K562 (cell line): ENCODE data around the gene PRR7. TPM values are rescaled to one million over a fixed set of nuclear protein-coding genes. Genes with fewer than 3 reads are reported as not detected.

Source experiments
- BDP1 ChIP-seq: IDR thresholded peaks from 3 replicates; pipeline ENCODE4 v1.6.1; 2011; ENCODE audit not compliant: insufficient read length, insufficient read depth
- BRF2 ChIP-seq: IDR thresholded peaks from 3 replicates; pipeline ENCODE4 v1.6.1; 2011; ENCODE audit warnings: borderline replicate concordance, mild to moderate bottlenecking; ENCODE audit not compliant: insufficient read length, insufficient read depth
- CHD1 ChIP-seq: fragments of 200-600 bp; sonication (generic); IDR thresholded peaks from one replicate; pipeline ENCODE4 v1.6.1; 2012; ENCODE audit warnings: mild to moderate bottlenecking, moderate library complexity, low read length, inconsistent platforms
- CREB1 ChIP-seq, 2 experiments: sonication (generic) in 1 of 2; formaldehyde crosslinking in 1 of 2; IDR thresholded peaks; 2 replicates each; pipeline versions ENCODE4 v1.6.1 to v1.8.0; 2012 to 2022; ENCODE audit warnings: inconsistent platforms in 1 of 2, mild to moderate bottlenecking in 1 of 2, missing genetic modification reagents in 1 of 2, moderate library complexity in 1 of 2
- FIP1L1 ChIP-seq: fragments of 200-400 bp; formaldehyde crosslinking; IDR thresholded peaks from 2 replicates; pipeline ENCODE4 v1.6.1; 2018; ENCODE audit warnings: mild to moderate bottlenecking, low read depth, low read length; ENCODE audit not compliant: poor library complexity, severe bottlenecking
- KAT2B ChIP-seq: IDR thresholded peaks from one replicate; pipeline ENCODE4 v1.6.1; 2012; ENCODE audit warnings: low read depth, mild to moderate bottlenecking, control low read depth, inconsistent platforms, low read length, moderate library complexity
- MCM7 ChIP-seq, 2 experiments: fragments of 450-650 bp; IDR thresholded peaks; 2 replicates each; pipeline ENCODE4 v1.6.1; 2016 to 2018
- MTF1 ChIP-seq: fragments of 250-450 bp; sonication (Bioruptor Pico); IDR thresholded peaks from 2 replicates; pipeline ENCODE4 v1.9.0; 2021; ENCODE audit warnings: moderate library complexity, mild to moderate bottlenecking, inconsistent platforms, borderline replicate concordance
- NR3C1 ChIP-seq: sonication (generic); formaldehyde crosslinking; IDR thresholded peaks from 2 replicates; pipeline ENCODE4 v1.8.1; 2022; ENCODE audit warnings: missing genetic modification reagents
- OTX1 ChIP-seq: fragments of 450-650 bp; formaldehyde crosslinking; IDR thresholded peaks from 2 replicates; pipeline ENCODE4 v1.4.0; 2022; ENCODE audit warnings: mild to moderate bottlenecking
- PML ChIP-seq: IDR thresholded peaks from 2 replicates; pipeline ENCODE4 v1.6.1; 2012; ENCODE audit warnings: low read length, inconsistent platforms
- PRMT5 ChIP-seq: sonication (generic); formaldehyde crosslinking; IDR thresholded peaks from 2 replicates; pipeline ENCODE4 v1.5.0; 2020; ENCODE audit warnings: missing genetic modification reagents
- RHOXF2B ChIP-seq: fragments of 250-450 bp; sonication (Bioruptor Pico); conservative IDR thresholded peaks from 2 replicates; pipeline ENCODE4 v1.5.1; 2021
- SAFB2 ChIP-seq: fragments of 200-400 bp; formaldehyde crosslinking; IDR thresholded peaks from 2 replicates; pipeline ENCODE4 v1.6.1; 2018; ENCODE audit warnings: borderline replicate concordance, low read length, low read depth, moderate library complexity; ENCODE audit not compliant: severe bottlenecking
- SRSF1 ChIP-seq: fragments of 200-400 bp; formaldehyde crosslinking; IDR thresholded peaks from 2 replicates; pipeline ENCODE4 v1.6.1; 2017; ENCODE audit warnings: mild to moderate bottlenecking, low read depth, low read length, moderate library complexity
- STAT5B ChIP-seq: fragments of 250-450 bp; sonication (Bioruptor Pico); IDR thresholded peaks from 2 replicates; pipeline ENCODE4 v1.8.0; 2021; ENCODE audit warnings: mild to moderate bottlenecking, inconsistent platforms
- TAL1 ChIP-seq: fragments of 450-650 bp; IDR thresholded peaks from 2 replicates; pipeline ENCODE4 v1.6.1; 2016; ENCODE audit warnings: mild to moderate bottlenecking
- U2AF1 ChIP-seq: fragments of 200-400 bp; formaldehyde crosslinking; optimal IDR thresholded peaks from 2 replicates; pipeline ENCODE3; 2017; ENCODE audit warnings: mild to moderate bottlenecking, low read depth, low read length, moderate library complexity
- XRCC3 ChIP-seq: fragments of 450-650 bp; IDR thresholded peaks from 2 replicates; pipeline ENCODE4 v1.6.1; 2017; ENCODE audit warnings: mild to moderate bottlenecking, moderate library complexity
- ZFP1 ChIP-seq: fragments of 450-650 bp; formaldehyde crosslinking; IDR thresholded peaks from 2 replicates; pipeline ENCODE4 v1.4.0; 2020; ENCODE audit warnings: mild to moderate bottlenecking, mixed read lengths
- ZNF277 ChIP-seq: fragments of 250-450 bp; sonication (Bioruptor Pico); IDR thresholded peaks from 2 replicates; pipeline ENCODE4 v1.8.0; 2022; ENCODE audit warnings: inconsistent platforms, mild to moderate bottlenecking, moderate library complexity, borderline replicate concordance
- ZNF347 ChIP-seq: fragments of 450-650 bp; formaldehyde crosslinking; IDR thresholded peaks from 2 replicates; pipeline ENCODE4 v1.4.0; 2020; ENCODE audit warnings: low read depth, mild to moderate bottlenecking, moderate library complexity
- ZNF586 ChIP-seq: fragments of 450-650 bp; formaldehyde crosslinking; conservative IDR thresholded peaks from 2 replicates; pipeline ENCODE4 v1.4.0; 2020; ENCODE audit warnings: mild to moderate bottlenecking, moderate library complexity
- polyA plus RNA-seq, 8 experiments: library from polyadenylated mRNA; depleted of rRNA in 4 of 8; stranded (reverse) in 5 of 8; unstranded in 3 of 8; fragments of >200 nt; fragmentation: Nextera tagmentation in 2 of 8; fragmentation: Illumina TruSeq in 1 of 8; extraction: Ambion mirVana in 2 of 8; extraction: Trizol in 1 of 8; gene quantifications; 2 replicates each; pipeline versions ENCODE4 v1.2.1 to v1.2.3, GENCODE V29; 2011 to 2014; ENCODE audit warnings: inconsistent platforms in 1 of 8, missing spikeins in 1 of 8
- total RNA-seq, 7 experiments: library from RNA; depleted of rRNA in 6 of 7; stranded (reverse); fragments of >200 nt in 6 of 7; fragmentation: Illumina TruSeq in 2 of 7; extraction: Trizol in 2 of 7; gene quantifications; 2 replicates each; pipeline versions ENCODE4 v1.2.1 to v1.2.3, GENCODE V29; 2011 to 2021; ENCODE audit warnings: low replicate concordance in 1 of 7
- TF ChIP-seq, protein P1 (sequence below): fragments of 200-800 bp; sonication (Bioruptor generic); IDR thresholded peaks from 2 replicates; pipeline ENCODE4 v1.6.1; 2017; ENCODE audit warnings: missing genetic modification characterization, missing compliant biosample characterization

Gene PRR7
- total and polyA plus RNA-seq, 9 of the 15 experiments (the other 6 are each of a cell fraction or from before 2014, with no cell fraction given) = 0.80 to 11.3 (median 10.4) TPM; not detected in 4

DNA sequence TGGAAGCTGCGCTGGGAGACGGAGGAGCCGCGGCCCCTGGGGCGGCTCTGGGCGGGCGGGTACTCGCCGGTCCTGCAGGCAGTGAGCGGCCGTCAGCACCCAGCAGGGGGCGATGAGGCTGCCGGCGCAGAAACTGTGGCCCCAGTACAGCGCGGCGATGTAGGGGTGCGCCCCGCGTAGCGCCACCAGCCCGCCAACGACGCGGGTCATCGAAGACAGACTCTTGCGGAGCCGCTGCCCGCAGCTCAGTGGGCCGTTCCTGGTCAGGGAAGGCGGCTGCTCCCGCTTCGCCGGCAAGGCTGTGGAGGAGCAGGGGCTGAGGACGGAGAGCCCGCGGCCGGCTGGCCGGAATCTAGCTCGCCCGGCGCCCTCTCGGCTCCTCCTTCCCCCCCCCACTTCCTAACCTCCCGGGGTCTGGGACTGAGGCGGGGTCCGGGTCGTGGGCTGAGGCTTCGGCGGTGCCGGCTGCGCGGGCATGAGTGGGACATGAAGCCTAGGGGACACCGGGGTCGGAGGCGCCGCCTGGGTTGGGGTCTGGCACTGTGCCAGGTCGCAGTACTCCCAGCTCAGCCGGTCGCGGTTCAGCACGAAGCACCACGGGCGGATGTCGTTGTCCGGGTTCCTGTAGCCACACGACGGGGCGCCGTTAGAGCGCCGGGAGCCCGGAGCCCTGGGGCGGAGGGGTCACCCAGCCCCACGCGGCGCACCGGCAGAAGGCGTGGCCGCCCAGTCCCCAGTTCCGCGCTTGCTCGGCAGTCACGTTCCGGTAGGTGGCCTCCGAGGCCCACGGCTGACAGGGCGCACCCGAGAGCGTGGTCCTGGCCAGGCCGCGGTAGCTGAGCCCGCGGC lies 42.6 kb upstream of the PRR7 start (continued):
- TF ChIP-seq, protein P1, sequence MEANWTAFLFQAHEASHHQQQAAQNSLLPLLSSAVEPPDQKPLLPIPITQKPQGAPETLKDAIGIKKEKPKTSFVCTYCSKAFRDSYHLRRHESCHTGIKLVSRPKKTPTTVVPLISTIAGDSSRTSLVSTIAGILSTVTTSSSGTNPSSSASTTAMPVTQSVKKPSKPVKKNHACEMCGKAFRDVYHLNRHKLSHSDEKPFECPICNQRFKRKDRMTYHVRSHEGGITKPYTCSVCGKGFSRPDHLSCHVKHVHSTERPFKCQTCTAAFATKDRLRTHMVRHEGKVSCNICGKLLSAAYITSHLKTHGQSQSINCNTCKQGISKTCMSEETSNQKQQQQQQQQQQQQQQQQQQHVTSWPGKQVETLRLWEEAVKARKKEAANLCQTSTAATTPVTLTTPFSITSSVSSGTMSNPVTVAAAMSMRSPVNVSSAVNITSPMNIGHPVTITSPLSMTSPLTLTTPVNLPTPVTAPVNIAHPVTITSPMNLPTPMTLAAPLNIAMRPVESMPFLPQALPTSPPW = peak; percentile 75
- no peak for TF ChIP-seq BRF2
- no peak for TF ChIP-seq SRSF1
- no peak for TF ChIP-seq ZNF277 (CRISPR knock-in tag)
- TF ChIP-seq MCM7 (IDR thresholded peaks at IDR 0.05) = no peak
- TF ChIP-seq KAT2B = no peak
- TF ChIP-seq PML = no peak
- TF ChIP-seq ZNF586 (CRISPR knock-in tag) = no peak
- no peak for TF ChIP-seq ZNF347 (CRISPR knock-in tag)
- TF ChIP-seq FIP1L1 = peak; percentile 66
- peak; percentile 68 for TF ChIP-seq CHD1
- TF ChIP-seq MTF1 (CRISPR knock-in tag) = no peak
- TF ChIP-seq BDP1 = no peak
- TF ChIP-seq SAFB2 = no peak
- TF ChIP-seq U2AF1 = peak; percentile 68
- peak; percentile 29; the same call in 1 of the 2 replicates for TF ChIP-seq CREB1 (IDR thresholded peaks at IDR 0.05)
- peak; percentile 68; the same call in 1 of the 2 replicates for TF ChIP-seq CREB1 (CRISPR knock-in tag; IDR thresholded peaks at IDR 0.05)
- TF ChIP-seq STAT5B (CRISPR knock-in tag) = no peak
- no peak for TF ChIP-seq TAL1
- no peak for TF ChIP-seq RHOXF2B (CRISPR knock-in tag)
- no peak for TF ChIP-seq ZFP1 (CRISPR knock-in tag)
- TF ChIP-seq PRMT5 (CRISPR knock-in tag) = no peak
- TF ChIP-seq NR3C1 (CRISPR knock-in tag) = peak; percentile 77
- no peak for TF ChIP-seq OTX1
- TF ChIP-seq XRCC3 = no peak
